Left ventricle myocardium superior (tissue), 1 donor: ENCODE data around the gene ADAM21. TPM values are rescaled to one million over a fixed set of nuclear protein-coding genes. Genes with fewer than 3 reads are reported as not detected.
"Not testable (repeated sequence)": the region's sequence is repeated elsewhere in the genome, so short reads cannot be mapped to it uniquely, and the experiment has no call there.

Source experiments
- ATAC-seq: fragments of 200-7000 bp; cut with Tn5 transposase; one replicate; pipeline ENCODE4 v1.9.1; 2020; ENCODE audit warnings: mild to moderate bottlenecking, moderate library complexity
- DNase-seq: peaks from one replicate; pipeline ENCODE4 v3.0.0-alpha.2; 2020
- intact Hi-C: fragments of 100-400 bp; cut with micrococcal nuclease; formaldehyde crosslinking; loops from one replicate; pipeline ENCODE4 v1.11.0; 2022
- long read RNA-seq: library from polyadenylated mRNA; unstranded; transcript quantifications from one replicate; pipeline ENCODE4 v2.0.0, GENCODE V29; 2021
- total RNA-seq: library from RNA; stranded (reverse); fragmentation: NEBNext Ultra II Directional; extraction: Animal tissue kit (Norgen Biotek cat#: 25700); gene quantifications from one replicate; pipeline ENCODE4 v1.2.1, GENCODE V29; 2021
- donor health status: DM: no; HTN: yes; CAD: no; lungs with severe emphysema.

The ADAM21 gene
- 0.32 TPM for total RNA-seq
- long read RNA-seq: 0 reads

DNA sequence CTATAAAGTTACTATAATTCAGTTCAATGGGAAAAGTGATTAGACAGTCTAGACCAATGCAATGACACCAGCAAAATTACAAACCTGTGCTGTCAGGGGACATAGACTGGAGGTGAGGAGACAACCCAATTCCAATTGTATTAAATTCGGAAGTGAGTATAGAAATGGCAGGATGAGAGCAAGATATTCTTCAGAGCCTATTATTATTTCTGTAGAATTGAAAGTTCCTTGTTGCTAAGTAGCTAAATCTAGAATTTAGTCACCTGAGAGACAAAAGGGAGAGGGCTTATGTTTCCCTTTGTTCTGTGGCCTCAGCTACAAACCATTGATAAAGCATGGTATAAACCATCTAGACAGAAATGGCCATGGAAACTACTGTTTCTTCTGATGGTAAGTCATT is at the start of gene ADAM21:
Gene ADAM21, plus strand, starts transcription at position 301 of the 400 bp plus-strand sequence. CDS start 5,326 bp downstream, outside the sequence.
- ATAC-seq: no peak
- intact Hi-C loops: no loop called here
- no peak for DNase-seq

DNA sequence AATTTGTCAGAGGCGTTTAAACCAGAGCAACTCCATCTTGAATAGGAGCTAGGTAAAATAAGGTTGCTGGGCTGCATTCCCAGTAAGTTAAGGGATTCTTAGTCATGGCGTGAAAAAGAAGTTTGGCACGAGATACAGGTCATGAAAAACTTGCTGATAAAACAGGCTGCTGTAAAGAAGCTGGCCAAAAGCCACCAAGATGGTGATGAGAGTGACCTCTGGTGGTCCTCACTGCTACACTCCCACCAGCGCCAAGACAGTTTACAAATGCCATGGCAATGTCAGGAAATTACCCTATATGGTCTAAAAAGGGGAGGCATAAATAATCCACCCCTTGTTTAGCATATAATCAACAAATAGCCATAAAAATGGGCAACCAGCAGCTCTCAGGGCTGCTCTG is 48.6 kb upstream of the ADAM21 start:
- ATAC-seq: peak; percentile 30
- intact Hi-C loops, DNase-seq: not testable (repeated sequence)

DNA sequence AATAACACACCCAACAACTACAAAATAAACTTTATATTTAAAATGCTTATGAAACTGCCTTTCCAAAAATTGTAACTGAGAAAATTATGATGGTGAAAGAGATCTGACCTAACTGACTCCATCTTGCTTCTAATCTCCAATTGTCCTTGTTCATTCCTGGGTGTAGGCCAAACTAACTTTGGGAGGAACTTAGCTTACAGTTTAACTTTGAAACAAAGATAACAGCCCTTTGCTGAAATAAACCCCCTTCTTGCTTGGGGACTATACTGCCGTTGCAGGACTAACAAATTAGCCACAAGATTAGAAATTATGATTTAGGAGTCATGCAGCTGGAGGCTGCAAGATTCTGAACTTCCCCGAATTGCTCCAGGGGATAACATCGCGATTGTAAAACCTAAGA is 45.8 kb upstream of the ADAM21 start:
- DNase-seq, intact Hi-C loops, ATAC-seq: not testable (repeated sequence)

DNA sequence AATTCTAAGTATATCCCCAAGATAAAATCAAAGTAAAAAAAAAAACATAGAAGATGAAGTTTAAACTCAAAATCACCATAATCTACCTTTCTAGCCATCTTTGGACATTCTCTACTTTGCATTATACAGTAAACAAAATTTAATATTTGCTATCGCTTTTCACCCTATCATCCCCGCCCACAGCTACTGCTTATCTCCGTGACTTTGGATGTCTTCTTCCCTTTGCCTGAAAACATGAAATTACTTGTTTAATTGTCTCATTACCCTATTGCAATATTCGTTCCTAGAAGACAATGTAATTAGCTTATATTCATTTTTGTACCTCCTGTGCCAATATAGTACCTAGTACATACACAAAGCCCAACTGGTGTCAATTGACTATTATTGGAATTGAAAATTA is 44.4 kb upstream of the ADAM21 start:
- ATAC-seq: no peak
- intact Hi-C loops: no loop called here
- no peak for DNase-seq

DNA sequence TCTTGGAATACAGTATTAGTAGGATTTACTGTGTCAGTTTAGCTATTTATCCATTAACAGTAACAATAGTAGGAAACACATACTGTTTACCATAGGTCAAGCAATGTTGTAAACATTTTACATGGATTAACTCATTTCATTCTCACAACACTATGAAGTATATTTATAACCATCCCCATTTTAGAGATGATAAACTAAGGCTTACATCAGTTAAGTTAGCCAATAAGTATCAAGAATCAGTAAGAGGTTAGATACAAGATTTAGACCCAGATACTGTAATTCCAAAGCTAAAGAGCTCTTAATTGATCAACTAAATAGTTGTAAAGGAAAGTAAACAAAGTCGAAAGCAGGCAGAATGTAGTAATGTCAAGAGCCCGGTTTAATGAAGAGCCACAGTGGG is 36.2 kb upstream of the ADAM21 start:
- intact Hi-C loops: no loop called here
- ATAC-seq (no peak), DNase-seq (no peak)

DNA sequence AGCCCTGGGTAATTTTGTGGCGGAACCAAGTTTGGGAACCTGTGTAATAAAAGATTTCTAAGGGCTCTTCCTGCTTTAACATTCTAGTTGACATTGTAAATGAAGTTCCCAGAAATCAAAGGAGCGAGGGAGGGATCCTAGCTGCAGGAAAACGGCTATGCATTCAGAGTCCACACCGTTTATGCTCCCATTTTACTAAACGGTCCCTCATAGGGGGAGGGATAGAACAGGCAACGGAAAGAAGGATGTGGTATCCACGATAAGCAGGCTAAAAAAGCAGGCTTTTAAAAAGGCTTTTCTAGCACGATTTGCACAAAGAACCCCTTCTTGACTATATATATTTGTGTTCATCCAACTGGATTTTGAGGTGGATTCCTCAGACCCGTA is 35.6 kb upstream of the ADAM21 start:
- intact Hi-C loops: no loop called here
- ATAC-seq: peak; percentile 58
- DNase-seq: no peak

DNA sequence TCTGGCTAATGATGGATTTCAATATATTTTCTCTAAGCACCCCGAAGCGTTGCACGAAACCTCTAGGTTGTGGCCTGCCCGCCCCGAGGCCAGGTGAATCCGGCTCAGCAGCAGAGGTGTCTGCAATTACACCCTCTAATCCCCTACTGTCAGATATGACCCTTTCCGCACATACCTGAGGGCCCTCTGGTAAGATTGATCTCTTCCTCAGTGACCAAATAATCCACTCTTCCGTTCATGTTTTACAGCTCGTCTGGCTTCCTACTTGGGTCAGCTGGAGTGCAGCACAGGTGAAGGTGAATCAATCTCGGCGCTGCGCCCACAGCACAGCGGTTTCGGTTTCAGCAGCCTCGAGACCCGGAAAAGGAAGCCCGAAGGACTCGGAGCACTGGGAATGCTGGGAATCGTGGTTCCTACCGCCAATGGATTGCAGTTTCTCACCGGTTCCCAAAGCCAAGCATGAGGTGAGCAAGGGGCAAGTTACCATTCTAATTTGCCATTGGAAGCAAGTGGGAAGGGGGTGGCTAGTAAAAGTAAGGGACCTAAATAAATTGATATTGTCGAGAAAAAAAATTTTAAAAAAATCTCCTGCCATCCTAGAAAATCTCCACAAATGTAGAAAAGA is 35.1 kb upstream of the ADAM21 start, which contains the start of gene SYNJ2BP:
Gene SYNJ2BP, minus strand, starts transcription at position 366 of the 625 bp plus-strand sequence. Its CDS starts 127 bp downstream, at position 239.
- intact Hi-C loops: no loop called here
- ATAC-seq: peak; percentile 99
- DNase-seq: peak; percentile 80

DNA sequence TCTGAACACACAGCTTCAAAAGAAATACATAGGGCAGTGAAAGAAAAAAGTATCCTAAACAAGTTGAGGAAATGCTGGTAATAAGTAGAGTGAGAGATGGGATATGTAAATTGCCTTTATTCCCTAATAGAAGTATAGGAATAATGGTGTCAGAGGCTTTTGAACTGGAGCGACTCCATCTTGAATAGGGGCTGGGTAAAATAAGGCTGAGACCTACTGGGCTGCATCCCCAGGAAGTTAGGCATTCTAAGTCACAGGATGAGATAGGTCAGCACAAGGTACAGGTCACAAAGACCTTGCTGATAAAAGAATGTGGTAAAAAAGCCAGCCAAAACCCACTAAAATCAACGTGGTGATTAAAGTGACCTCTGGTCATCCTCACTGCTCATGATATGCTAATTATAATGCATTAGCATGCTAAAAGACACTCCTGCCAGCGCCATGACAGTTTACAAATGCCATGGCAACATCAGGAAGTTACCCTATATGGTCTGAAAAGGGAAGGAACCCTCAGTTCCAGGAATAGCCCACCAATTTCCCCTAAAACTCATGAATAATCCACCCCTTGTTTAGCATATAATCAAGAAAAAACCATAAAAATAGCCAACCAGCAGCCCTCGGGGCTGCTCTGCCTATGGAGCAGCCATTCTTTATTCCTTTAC is 32.6 kb upstream of the ADAM21 start:
- ATAC-seq, intact Hi-C loops, DNase-seq: not testable (repeated sequence)

DNA sequence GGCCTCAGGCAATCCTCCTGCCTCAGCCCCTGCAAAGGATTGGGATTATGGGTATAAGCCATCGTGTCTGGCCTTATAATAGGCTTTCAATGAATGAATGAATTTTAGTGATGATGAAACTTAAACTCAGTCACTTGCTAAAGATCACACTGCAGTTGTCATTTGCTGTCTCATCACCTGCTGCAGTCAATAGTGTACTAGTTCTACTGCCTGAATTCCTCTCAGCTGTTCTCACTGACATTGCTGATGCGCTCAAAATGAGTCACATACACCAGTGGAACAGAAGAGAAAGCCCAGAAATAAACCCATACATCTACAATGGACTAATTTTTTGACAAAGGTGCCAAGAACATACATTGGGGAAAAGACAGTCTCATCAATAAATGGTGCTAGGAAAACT is 29.4 kb upstream of the ADAM21 start:
- DNase-seq (no peak), ATAC-seq (no peak)
- intact Hi-C loops: no loop called here

DNA sequence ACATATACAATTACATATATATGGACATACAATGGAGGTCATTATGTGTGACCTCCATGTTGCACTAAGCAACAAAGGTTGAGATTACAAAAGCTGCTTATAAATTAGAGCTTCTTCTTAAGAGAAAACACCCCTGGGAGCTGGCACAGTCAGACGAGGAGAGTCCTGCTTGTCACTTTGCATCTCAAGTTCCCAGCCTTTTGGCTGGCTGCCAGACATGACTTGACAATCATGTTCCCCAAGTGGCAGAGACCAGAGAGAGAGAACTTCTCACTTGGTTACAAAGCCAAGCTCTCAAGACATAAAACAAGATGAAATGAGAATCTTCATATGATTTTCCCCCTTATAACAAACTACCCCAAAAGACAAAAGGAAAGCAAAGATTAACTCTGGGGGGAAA is 26.6 kb upstream of the ADAM21 start:
- intact Hi-C loops: no loop called here
- ATAC-seq (no peak), DNase-seq (no peak)

DNA sequence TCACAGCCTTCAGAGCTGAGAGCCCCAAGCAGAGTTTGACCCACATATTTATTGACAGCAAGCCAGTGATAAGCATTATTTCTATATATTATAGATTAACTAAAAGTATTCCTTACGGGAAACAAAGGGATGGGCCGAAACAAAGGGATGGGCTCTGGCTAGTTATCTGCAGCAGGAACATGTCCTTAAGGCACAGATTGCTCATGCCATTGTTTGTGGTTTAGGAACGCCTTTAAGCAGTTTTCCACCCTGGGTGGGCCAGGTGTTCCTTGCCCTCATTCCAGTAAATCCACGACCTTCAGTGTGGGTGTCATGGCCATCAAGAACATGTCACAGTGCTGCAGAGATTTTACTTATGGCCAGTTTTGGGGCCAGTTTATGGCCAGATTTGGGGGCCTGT is 25.4 kb upstream of the ADAM21 start:
- ATAC-seq, DNase-seq, intact Hi-C loops: not testable (repeated sequence)

DNA sequence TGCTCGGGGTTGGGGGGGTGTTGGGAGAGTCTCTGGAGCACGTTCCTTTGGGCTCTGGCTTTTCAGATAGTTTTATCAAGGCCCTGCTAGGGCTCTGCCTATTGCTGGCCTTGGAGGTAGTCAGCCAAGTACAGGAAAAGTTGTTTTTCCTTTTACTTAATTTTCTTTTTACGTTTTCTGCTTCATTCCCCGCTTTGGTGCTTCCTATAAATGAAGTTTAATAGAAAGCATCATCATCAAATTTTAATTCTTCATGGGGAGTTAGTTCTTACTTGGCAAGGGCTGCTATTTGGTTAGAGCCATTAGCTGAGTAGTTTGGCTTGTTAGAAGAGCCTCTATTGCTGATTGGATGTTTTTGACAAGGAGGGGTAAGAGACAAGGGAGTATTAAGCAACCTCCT is 15.1 kb upstream of the ADAM21 start:
- no peak for ATAC-seq
- no peak for DNase-seq
- intact Hi-C loops: no loop called here

DNA sequence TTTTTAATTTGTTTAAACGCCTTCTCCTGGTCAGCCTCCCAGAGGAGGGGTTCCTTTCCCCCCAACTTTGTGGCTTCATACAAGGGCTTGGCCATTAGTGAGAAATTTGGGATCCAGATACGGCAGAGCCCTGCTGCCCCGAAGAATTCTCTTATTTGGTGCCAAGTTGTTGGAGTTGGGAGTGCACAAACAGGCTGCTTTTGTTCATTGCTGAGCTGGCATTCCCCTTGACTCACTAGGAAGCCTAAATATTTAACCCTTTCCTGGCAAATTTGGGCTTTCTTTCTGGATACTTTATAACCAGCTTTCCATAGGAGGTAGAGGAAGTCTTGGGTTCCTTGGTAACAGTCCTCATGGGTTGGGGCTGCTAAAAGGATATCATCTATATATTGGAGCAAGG is 10.3 kb upstream of the ADAM21 start:
- intact Hi-C loops: no loop called here
- ATAC-seq (no peak), DNase-seq (no peak)

DNA sequence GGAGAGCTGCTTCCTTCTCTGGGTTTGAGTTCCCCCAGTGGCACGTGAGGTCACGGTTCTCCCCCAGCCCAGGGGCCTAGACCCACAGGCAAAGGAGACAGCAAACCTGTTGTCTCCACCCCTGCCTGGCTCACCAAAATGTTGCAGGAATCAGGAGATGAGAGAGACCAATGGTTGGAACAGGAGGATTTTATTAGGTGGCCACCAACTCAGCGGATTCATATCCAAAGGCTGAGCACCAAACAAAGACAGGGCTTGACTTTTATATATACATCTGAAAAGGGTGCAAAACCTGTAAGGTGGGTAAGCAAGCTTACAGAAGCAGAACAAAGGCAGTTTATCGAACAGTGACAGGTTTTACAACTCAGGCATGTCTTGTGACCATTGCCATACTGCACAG is 9.2 kb upstream of the ADAM21 start:
- intact Hi-C loops: no loop called here

DNA sequence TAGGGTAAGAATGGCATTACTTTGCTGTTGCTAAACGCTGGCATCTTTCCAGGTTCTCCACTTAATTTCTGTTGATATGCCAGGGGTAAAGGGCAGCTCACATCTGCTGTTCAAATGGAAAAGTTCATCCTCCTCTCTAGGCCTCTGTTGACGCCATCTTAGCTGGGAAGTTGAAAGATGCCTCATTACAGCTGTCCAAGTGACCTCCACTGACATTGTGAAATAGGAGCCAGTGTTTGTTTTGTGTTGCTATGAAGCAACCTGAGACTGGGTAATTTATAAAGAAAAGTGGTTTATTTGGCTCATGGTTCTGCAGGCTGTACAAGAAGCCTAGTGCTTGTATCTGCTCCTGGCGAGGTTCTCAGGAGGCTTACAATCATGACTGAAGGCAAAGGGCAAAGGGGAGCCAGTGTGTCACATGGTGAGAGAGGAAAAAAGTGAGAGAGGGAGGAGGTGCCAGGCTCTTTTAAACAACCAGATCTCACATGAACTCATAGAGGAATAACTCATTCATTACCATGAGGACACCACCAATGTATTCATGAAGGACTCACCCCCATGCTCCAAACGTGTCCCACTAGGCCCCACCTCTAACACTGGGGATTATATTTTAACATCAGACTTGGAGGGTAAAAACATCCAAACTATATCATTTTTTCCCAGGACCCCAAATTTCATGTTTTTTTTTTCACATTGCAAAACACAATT is 3.2 kb upstream of the ADAM21 start:
- ATAC-seq: no peak
- DNase-seq: no peak
- intact Hi-C loops: no loop called here

More for the DNA sequence above, 9.2 kb upstream of the ADAM21 start:
- no peak for ATAC-seq
- DNase-seq: no peak

DNA sequence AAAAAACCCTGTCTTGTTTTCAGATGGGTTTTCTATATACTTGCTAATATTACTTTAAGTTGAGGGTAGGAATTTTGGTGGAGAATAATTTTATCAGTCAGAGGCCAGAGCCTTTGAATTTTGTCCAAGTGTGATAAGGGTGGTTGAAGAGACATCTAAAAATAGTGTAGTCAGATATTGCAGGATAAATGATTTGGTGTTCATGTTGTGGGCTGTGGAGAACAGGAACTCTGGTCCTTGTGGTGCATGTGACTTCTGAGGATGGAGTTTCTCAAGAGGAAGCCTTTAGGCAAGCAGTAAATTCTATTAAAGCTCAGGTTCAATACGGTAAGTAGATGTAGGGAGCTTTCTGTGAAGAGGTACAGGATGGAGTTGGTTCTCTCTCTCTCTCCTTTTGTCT is 2.8 kb downstream of the ADAM21 start:
- no peak for ATAC-seq
- intact Hi-C loops: no loop called here
- no peak for DNase-seq

DNA sequence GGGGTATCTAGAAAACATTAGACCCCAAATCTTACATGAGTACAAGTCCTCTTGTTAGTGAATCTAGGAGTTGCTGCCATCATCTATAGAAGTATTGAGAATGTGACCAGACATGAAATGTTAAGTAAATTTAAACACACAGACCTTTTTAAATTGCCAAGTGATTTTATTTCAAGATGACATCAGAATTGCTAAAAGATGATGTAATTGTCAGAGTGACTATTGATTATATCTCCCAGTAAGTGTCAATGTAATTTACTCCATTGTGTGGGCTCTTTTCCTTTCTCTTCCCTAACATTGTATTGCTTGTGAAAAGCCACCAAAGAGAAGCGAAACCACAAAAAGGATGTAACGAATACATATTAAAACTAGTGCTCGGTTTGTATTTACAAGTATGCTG is 16.8 kb downstream of the ADAM21 start:
- no peak for DNase-seq
- ATAC-seq: no peak

DNA sequence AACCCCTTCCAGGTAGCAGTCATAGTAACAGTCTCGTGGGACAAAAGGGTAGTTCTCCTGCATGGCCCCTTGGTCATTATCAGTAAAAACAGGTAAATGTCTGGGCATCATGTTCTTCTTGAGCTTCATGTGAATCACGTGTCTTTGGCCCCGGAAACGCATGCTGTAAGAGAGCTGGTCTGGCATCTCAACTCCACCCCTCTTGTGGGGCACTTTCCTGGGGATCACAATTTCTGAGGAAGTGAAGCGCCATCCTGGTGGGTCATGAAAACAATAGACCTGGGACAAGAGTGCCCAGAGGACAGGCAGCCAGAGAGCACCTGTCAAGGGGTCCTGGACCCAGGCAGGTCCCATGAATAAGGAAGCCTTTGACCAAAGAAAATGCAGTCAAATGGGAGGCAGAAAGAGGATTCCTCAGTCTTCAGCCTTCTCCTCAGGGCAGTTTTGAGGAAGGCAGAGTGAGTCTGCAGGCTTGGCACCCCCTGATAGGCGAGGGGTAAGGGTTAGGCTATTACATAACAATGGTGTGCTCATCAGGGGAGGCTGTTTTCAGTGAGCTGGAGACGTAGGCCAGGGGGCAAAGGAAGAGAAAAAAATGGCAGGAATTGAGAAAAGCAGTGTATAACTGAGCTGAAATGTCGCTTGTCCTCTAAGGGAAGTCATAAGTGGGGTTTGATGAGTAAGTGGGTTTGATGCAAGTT is 19.0 kb downstream of the ADAM21 start:
- DNase-seq, ATAC-seq, intact Hi-C loops: not testable (repeated sequence)

More for the DNA sequence above, 16.8 kb downstream of the ADAM21 start:
- intact Hi-C loops: no loop called here

DNA sequence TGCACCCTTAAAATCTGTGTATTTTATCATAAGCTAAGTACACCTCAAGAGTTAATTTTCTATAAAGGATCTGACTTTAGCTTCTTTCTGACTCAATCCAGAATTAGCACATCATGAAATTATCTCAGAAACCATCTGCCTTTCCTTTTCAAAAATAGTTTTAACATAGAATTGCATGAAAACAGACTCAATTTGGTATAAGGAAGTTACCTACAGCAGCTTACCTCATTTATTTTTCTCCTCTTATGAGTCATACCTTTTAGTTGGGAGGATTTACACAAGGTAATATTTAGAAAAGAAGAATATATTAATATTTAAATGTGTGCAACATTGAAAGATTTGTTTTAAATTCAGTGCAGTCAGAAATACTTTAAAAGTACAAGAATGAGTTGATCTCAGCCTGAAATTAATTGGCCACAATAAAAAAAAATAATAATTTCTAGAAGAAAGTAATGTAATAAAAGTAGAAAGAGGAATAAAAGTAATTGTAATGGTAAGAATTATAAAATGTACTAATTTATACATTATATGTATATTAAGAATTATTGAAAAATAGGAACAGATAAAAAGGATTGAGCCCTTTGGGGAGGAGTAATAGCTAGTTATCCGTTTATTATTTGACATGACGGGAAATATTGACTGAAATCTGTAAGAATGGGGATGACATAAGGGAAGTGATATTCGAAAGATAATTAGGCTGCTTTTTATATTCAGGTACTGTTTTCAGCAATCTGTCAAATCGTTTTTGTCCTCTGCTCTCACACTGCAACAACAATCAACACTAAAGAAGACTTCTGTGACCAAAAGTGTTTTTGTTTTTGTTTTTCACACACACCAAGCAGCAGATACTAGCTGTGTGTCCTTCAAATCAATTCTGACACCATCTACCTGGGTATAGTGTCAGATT is 20.5 kb downstream of the ADAM21 start:
- DNase-seq (no peak), ATAC-seq (no peak)
- intact Hi-C loops: no loop called here
